Activated CD4-positive, alpha-beta T cell treated with anti-CD3 and anti-CD28 coated beads for 48 hours (primary cell): Measurements from ENCODE around the gene GEMIN7.
"Not testable (repeated sequence)": the region's sequence is repeated elsewhere in the genome, so short reads cannot be mapped to it uniquely, and the experiment has no call there.

Experiments used
- DNase-seq: peaks from one replicate; pipeline ENCODE4 v3.0.0-alpha.2; 2020

Gene GEMIN7

GRCh38 chr19:45091031-45091923 is 12.2 kb downstream of the GEMIN7 start:
- peak; percentile 99 for DNase-seq

GRCh38 chr19:45092747-45093678 is 14.0 kb downstream of the GEMIN7 start, which contains the start of gene PPP1R37:
PPP1R37 (plus strand) TSS chr19:45093179; CDS start chr19:45093326, 147 bp downstream.
- peak; percentile 95 for DNase-seq

GRCh38 chr19:45094137-45094536 is 15.1 kb downstream of the GEMIN7 start:
- DNase-seq = no peak

- no peak for DNase-seq
Observed at GRCh38 chr19:45094707-45095106, 15.6 kb downstream of the GEMIN7 start.

GRCh38 chr19:45095496-45096413 is 16.7 kb downstream of the GEMIN7 start:
- no peak for DNase-seq

GRCh38 chr19:45096700-45097099 is 17.6 kb downstream of the GEMIN7 start:
- DNase-seq = no peak

GRCh38 chr19:45097450-45097775 is 18.4 kb downstream of the GEMIN7 start:
- DNase-seq = no peak

GRCh38 chr19:45097776-45098520 is 18.9 kb downstream of the GEMIN7 start:
- no peak for DNase-seq

- no peak for DNase-seq
Observed at GRCh38 chr19:45098521-45099466, 19.7 kb downstream of the GEMIN7 start.

- no peak for DNase-seq
Observed at GRCh38 chr19:45099467-45100191, 20.6 kb downstream of the GEMIN7 start.

GRCh38 chr19:45100201-45100600 is 21.1 kb downstream of the GEMIN7 start:
- DNase-seq = no peak

GRCh38 chr19:45100846-45101252 is 21.8 kb downstream of the GEMIN7 start:
- DNase-seq = no peak

- DNase-seq = no peak
Observed at GRCh38 chr19:45101806-45102205, 22.7 kb downstream of the GEMIN7 start.

GRCh38 chr19:45102481-45102880 is 23.4 kb downstream of the GEMIN7 start:
- no peak for DNase-seq

GRCh38 chr19:45103156-45103507 is 24.1 kb downstream of the GEMIN7 start:
- peak; percentile 24 for DNase-seq

- no peak for DNase-seq
Observed at GRCh38 chr19:45103508-45104319, 24.7 kb downstream of the GEMIN7 start.

- no peak for DNase-seq
Observed at GRCh38 chr19:45104658-45105349, 25.7 kb downstream of the GEMIN7 start.

GRCh38 chr19:45106363-45106762 is 27.3 kb downstream of the GEMIN7 start:
- DNase-seq = not testable (repeated sequence)
